Cardiac septum (tissue), 1 donor: ENCODE measurements around the gene RBAK. TPM values are rescaled to one million over a fixed set of nuclear protein-coding genes. Genes with fewer than 3 reads are reported as not detected.
"Not testable (repeated sequence)": the region's sequence is repeated elsewhere in the genome, so short reads cannot be mapped to it uniquely, and the experiment has no call there.

Source experiments
- DNase-seq: peaks from one replicate; pipeline ENCODE4 v3.0.0-alpha.2; 2020; ENCODE audit warnings: low spot score
- intact Hi-C: fragments of 100-400 bp; cut with DNase I; formaldehyde crosslinking; loops from one replicate; pipeline ENCODE4 v1.14.0; 2022
- total RNA-seq: library from RNA; stranded (reverse); fragmentation: NEBNext Ultra II Directional; extraction: Animal tissue kit (Norgen Biotek cat#: 25700); gene quantifications from one replicate; pipeline ENCODE4 v1.2.1, GENCODE V29; 2021
- donor health status: DM: no; HTN: no; CAD: no.

The RBAK gene
- total RNA-seq, 1 donor from 2014 or later, result 9.6 TPM

DNA sequence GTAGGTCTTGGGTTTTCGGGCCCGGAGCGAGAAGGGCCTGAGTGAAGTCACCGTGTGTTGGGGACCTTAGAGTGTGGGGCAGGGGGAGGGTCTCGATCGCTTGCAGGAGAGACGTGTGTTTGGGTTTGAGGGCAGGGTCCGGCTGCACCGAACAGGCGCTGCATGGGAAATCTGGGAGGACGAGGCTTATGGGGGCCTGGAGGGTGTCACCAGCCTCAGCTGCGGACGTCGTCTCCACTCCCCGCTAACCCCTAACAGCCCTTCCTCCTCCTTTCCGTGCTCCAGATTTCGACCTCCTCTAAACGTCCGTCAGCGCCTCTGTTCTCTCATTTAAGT is 705 bp downstream of the RBAK start:
- DNase-seq, intact Hi-C loops: not testable (repeated sequence)

DNA sequence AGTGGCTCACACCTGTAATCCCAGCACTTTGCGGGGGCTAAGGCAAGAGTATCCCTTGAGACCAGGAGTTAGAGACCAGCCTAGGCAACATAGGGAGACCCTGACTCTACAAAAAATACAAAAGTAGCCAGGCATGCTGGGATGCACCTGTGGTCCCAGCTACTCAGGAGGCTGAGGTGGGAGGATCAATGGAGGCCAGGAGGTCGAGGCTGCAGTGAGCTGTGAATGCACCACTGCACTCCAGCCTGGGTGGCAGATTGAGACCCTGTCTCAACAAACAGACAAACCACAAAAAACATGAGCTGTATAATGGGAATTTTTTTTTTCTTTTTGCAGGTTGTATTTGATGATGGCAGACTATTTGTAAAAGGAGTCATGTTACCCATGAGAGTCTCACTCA is 1.5 kb downstream of the RBAK start:
- intact Hi-C loops, result not testable (repeated sequence)

DNA sequence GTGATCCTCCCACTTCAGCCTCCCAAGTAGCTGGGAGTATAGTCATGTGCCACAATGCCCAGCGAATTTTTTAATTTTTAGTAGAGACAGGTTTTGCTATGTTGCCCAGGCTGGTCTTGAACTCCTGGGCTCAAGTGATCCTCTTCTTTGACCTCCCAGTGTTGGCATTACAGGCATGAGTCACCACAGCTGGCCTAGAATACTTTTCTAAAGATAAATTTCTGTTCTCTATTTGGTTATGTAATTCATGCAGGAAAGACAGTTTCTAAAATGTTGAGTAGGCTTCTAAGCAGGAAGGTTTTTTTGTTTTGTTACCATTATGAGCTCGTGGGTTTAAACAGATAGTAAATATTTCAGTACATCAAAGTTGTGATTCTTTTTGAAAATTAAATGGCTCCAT is 5.0 kb downstream of the RBAK start:
- DNase-seq, result no peak
- intact Hi-C loops, result no loop called here

More for the DNA sequence above, 1.5 kb downstream of the RBAK start:
- not testable (repeated sequence) for DNase-seq

DNA sequence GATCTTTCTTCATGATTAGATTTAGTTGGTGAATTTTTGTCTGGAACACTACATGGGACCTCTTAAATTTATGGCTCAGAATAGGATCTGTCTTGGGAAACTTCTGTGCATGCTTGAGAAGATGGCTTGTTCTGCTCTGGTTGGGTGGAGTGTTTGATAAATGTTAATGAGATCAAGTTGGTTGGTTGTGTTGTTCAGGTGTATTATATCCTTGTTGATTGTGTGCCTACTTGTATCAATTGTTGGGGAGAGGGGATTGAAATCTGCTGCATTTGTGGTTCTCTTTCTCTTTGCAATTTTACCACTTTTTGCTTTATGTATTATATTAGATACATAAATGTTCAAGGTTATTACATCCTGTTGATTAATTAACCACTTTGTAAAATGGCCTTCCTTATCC is 6.1 kb downstream of the RBAK start:
- intact Hi-C loops, DNase-seq: not testable (repeated sequence)

DNA sequence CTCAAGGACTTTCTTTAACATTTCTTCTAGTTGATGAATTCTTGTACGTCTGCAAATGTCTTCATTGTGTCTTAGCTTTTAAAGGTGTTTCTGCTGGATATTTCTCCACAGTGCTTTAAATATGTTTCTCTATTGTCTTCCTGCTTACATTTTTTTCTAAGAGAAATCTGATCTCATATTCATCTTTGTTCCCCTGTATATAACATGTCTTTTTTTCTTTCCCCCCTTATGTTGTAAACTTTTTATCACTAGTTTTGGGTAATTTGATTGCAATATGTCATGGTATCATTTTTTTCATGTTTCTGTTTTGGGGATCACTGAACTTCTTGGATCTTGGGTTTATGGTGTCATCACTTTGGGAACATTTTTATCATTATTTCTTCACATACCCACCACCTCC is 7.5 kb downstream of the RBAK start:
- DNase-seq, result no peak
- intact Hi-C loops, result no loop called here

DNA sequence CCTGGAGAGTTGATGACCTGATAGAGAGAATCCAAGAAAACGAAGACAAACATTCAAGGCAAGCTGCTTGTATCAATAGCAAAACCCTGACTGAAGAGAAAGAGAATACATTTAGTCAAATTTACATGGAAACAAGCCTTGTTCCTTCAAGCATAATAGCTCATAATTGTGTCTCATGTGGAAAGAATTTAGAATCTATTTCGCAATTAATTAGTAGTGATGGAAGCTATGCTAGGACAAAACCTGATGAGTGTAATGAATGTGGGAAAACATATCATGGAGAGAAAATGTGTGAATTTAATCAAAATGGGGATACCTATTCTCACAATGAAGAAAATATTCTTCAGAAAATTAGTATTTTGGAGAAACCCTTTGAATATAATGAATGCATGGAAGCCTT is 18.0 kb downstream of the RBAK start:
- intact Hi-C loops, result no loop called here
- DNase-seq, result no peak

DNA sequence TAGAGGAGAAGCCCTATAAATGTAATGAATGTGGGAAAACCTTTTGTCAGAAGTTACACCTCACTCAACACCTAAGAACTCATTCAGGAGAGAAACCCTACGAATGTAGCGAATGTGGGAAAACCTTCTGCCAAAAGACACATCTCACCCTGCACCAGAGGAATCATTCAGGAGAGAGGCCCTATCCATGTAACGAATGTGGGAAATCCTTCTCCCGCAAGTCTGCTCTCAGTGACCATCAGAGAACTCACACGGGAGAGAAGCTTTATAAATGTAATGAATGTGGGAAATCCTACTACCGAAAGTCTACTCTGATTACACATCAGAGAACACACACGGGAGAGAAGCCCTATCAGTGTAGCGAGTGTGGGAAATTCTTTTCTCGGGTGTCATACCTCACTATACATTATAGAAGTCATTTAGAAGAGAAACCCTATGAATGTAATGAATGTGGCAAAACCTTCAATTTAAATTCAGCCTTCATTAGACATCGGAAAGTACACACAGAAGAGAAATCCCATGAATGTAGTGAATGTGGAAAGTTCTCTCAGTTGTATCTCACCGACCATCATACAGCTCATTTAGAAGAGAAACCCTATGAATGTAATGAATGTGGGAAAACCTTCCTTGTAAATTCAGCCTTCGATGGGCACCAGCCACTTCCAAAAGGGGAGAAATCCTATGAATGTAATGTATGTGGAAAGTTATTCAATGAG is 18.9 kb downstream of the RBAK start:
- DNase-seq, result no peak
- intact Hi-C loops, result no loop called here

DNA sequence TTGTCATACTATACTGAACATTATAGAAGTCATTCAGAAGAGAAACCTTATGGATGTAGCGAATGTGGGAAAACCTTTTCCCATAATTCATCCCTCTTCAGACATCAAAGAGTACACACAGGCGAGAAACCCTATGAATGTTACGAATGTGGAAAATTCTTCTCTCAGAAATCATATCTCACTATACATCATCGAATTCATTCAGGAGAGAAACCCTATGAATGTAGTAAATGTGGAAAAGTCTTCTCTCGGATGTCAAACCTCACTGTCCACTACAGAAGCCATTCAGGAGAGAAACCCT is 19.4 kb downstream of the RBAK start:
- intact Hi-C loops, result no loop called here

DNA sequence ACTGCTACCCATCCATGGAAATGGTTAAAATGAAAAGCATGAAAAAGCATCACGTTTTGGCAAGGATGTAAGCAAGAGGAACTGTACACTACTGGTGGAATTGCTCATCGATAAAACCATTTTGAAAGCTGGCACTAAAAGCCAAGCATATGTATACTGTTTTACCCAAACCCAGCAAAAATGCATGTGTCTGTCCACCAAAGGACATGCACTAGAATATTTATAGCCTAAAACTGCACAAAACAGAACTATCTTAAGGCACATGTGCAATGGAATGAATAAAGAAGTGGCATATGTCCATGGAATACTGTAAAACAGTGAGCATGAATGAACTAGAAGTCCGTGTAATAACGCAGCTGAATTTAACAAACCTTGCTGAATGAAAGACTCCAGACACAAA is 22.9 kb downstream of the RBAK start:
- DNase-seq, result no peak
- intact Hi-C loops, result no loop called here

More for the DNA sequence above, 19.4 kb downstream of the RBAK start:
- no peak for DNase-seq

DNA sequence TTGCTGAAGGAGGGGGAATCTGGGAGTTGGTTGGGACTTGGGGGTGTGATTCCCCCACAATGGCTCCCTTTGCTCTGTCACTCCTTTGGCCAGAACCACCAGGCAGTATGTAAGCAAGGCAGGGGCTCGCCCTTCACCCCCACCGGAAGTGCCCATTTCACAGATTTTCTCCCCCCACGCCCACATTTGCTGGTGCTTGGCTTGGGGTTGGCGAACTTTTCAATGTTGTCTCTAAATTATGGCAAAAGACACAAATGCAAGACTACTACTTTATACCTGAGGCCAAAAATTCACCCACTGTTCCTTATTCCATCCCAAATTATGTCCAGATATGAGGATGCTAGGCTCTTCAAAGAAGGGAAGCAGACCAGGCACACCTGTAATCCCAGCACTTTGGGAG is 24.5 kb downstream of the RBAK start:
- DNase-seq, result no peak
- intact Hi-C loops, result no loop called here

DNA sequence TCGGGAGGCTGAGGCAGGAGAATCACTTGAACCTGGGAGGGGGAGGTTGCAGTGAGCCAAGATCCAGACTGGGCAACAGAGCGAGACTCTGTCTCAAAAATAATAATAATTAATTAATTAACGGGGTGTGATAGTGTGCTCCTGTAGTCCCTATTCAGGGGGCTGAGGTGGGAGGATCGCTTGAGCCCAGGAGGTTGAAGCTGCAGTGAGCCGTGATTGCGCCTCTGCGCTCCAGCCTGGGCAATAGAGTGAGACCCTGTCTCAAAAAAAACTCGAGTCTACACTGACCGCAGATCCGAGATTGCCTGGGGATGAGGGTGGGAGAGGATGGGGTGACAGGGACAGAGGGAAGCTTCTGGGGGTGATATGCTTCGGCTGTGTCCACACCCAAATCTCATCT is 29.5 kb downstream of the RBAK start:
- intact Hi-C loops, result not testable (repeated sequence)

DNA sequence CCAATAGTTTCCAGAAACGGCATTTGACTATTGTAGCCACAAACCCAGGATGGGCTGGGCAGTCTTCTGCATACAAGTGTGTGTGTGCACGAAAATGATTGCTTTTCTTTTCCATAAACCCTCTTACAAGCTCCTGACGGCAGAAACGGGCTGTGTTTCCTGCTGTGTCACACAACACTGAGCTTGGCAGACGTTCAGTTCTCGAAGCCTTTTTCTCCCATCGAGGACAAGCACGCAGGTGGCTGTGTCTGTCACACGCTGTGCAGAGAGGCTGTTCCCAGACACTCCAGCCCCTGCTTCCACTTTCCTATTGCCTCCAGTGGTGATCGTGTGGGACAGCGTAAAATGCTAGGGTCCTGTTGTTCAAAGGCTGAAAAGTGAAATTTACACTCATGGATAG is 32.1 kb downstream of the RBAK start:
- intact Hi-C loops, result no loop called here
- DNase-seq, result no peak

More for the DNA sequence above, 29.5 kb downstream of the RBAK start:
- not testable (repeated sequence) for DNase-seq

DNA sequence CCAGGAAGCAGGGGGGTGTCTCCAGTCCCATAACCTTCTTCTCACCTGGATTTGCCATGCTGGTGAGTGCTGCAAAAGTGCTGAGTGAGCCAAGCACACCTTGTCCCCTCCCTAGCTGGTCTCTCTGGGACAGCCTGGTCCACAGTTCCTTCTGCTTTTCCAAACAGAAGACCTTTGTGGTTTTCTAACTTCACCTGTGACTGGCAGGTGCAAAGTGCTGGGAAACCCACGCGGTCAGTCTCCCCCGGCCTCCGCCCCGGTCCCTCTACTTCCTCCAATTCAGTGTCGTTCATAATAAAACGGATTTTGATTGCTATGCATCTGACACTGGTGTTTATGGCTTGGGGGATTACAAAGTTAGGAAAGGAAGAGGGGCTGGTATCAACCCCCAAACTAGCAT is 37.1 kb downstream of the RBAK start:
- intact Hi-C loops, result no loop called here
- no peak for DNase-seq

DNA sequence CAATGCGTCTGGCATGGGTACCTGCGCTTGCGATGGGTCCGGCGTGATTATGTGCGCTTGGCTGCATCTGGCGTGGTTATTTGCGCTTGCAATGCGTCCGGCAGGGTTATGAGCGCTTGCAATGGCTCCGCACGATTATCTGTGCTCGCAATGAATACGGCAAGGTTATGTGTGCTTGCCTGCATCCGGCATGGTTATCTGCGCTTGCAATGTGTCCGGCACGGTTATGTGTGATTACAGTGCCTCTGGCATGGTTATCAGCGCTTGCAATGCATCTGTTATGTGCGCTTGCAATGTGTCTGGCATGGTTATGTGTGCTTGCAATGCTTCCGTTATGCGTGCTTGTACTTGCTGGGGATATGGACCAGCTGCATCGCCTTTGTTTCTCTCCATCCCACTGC is 37.7 kb downstream of the RBAK start:
- intact Hi-C loops, result no loop called here
- DNase-seq, result peak; percentile 58

DNA sequence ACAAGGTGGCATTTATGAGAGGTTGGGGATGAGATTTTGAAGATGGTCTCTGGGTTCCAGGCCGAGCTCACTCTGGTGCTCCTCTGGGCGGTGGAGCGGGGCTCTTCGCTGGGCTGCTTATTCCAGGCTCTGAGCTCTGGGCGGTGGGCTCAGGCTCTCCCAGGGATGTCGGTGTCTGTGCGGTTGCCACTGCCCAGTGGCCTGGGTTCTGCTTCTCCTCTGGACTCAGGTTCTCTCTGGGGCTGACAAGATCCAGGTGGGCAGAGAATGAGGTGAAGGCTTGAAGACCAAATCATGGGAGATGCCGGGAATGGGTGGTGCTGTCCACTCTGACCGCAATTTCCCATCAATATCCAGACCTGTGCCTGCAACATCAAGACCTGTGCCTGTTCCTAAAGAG is 40.6 kb downstream of the RBAK start:
- DNase-seq, result peak; percentile 75
- intact Hi-C loops, result no loop called here

DNA sequence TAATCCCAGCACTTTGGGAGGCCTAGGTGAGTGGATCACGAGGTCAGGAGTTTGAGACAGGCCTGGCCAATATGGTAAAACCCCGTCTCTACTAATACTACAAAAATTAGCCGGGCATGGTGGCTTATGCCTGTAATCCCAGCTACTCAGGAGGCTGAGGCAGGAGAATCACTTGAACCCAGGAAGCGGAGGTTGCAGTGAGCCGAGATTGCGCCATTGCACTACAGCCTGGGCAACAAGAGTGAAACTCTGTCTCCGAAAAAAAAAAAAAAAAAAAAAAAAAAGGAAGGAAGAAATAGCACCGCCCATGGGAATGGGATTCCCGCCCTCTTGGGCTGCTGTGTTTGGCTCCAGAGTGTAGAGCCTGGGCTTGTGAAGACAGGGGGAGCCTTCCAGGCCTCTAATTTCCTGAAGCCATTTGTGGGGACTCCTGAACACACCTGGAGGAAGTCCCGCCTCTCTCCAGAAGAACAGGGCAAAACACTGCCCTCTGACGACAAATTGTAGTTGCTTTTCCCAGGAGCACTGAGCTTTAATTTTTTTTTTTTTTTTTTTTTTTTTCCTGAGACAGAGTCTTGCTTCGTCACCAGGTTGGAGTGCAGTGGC is 42.7 kb downstream of the RBAK start:
- peak; percentile 31 for DNase-seq
- intact Hi-C loops, result not testable (repeated sequence)

DNA sequence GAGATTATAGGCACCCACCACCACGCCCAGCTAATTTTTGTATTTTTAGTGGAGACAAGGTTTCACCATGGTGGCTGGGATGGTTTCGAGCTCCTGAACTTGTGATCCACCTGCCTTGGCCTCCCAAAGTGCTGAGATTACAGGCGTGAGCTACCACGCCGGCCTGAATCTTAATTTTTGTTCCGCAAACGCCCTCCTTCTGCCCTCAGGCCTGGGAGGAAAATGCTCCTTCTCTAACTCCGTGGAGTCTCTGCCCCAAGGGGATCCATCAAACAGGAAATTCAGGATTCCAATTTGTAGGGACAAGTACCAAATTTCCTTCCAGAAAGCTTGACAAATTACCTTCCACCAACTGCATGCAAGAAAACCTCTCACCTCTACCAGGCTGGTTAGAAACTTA is 43.2 kb downstream of the RBAK start:
- intact Hi-C loops, result no loop called here

DNA sequence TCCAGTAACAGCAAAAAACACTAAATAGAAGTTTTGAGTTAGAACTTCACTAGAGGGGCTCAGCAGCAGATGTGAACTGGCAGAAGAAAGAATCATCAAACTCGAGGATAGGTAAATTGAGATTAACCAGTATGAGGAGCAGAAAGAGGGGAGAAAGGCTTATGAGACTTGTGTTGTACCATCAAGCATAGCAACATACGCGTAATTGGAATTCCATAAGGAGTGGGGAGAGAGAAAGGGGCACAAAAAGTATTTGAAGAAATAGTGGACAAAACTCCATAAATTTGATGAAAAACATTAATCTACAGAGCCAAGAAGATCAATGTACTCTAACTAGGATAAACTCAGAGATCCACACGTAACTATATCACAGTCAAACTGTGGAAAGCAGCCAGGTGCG is 48.3 kb downstream of the RBAK start:
- DNase-seq, result no peak
- intact Hi-C loops, result no loop called here

More for the DNA sequence above, 43.2 kb downstream of the RBAK start:
- DNase-seq, result no peak

DNA sequence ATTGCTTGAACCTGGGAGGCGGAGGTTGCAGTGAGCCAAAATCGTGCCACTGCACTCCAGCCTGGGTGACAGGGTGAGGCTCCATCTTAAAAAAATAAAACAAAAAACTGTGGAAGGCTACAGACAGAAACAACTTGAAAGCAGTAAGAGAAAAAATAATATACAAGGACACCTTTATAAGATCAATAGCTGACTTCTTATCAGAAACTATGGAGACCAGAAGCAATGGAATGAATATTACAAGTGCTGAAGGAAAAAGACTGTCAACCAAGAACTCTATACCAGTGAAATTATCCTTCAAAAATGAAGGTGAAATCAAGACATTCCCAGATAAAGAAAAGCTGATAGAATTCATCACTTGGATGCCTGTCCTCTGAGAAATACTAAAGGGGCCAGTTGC is 49.0 kb downstream of the RBAK start:
- no peak for DNase-seq
- intact Hi-C loops, result no loop called here

DNA sequence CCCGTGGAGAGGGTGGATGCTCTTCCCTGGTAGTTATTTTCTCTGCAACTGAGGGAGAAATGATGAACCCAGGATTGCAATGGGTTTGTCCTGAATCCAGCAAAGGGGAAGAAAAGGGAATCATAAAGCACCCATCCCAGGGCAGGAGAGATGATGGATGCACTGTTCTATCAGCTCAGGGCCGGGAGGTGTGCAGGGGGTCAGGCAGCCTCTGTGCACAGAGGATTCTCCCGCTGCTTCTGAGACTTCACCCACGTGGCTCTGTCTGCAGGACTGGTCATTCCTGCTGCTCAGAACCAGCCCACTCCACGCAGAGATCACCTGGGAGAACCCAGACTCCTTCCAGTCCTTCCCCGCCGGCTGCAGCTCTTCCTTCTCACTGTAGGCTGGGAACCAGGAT is 70.7 kb downstream of the RBAK start:
- intact Hi-C loops, result no loop called here
- DNase-seq, result no peak

DNA sequence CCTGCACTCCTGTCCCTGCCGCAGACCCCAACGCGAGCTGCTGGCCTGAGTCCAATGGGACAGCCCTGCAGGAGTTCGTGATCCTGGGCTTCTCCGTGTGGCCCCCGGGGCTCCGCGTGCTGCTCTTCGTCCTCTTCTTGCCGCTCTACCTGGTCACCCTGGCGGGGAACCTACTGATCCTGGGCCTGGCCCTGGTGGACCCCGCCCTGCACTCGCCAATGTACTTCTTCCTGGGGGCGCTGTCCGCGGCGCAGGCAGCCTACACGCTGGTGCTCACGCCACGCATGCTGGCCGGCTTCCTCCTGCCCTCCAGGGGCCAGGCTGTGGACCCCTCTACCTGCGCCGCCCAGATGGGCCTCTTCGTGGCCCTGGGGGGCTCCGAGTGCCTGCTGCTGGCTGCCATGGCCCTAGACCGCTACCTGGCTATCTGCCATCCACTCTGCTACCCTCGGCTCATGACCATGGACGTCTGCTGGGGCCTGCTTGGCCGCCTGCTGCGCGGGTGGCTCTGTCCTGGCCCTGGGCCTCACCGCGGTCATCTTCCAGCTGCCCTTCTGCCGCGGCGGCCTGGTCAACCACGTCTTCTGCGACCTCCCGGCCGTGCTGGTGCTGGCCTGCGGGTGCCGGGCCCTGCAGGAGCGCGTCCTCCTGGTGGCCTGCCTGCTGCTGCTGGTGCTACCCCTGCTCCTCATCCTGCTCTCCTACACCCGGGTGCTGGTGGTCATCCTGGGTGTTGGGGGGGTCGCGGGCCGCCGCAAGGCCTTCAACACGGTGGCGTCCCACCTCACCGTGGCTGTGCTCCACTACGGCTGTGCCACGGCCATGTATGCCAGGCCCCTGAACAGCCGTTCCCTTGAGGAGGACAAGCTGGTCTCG is 71.7 kb downstream of the RBAK start:
- DNase-seq, result no peak
- intact Hi-C loops, result no loop called here
